DOHH2 (cell line): Measurements from ENCODE around the gene PEAK3.

Experiments used
- EZH2phosphoT487 ChIP-seq: fragments of 200-600 bp; sonication (generic); IDR thresholded peaks from 2 replicates; pipeline ENCODE4 v1.6.1; 2017; ENCODE audit warnings: borderline replicate concordance, mild to moderate bottlenecking, antibody characterized with exemption, low read length, moderate library complexity, mixed read lengths
- TF ChIP-seq, protein P1 (sequence below): fragments of 200-600 bp; sonication (generic); IDR thresholded peaks from one replicate; pipeline ENCODE4 v1.5.1; 2014; ENCODE audit warnings: antibody characterized with exemption, mild to moderate bottlenecking, low read depth, low read length; ENCODE audit not compliant: poor library complexity, severe bottlenecking

DNA sequence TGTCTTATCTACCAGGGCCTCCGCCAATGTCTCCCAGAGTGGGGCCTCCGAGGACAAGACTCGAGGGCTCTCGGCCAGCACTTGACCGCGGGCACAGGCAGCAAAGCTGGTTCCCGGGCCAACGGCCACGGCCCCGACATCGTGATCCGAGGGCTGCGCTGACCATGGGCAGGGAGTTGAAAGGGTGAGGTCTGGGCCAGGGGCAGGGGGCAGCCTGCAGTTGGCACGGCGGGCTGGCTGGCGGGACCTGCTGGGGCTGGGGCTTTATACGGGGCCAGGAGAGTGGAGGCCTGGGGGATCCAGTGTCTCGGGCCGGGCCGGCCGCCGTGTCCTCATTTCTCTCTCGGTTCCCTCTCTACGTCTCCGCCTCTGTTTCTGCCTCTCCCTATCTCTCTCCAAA lies 35.8 kb upstream of the PEAK3 start:
- no peak for TF ChIP-seq EZH2phosphoT487
- TF ChIP-seq, protein P1, sequence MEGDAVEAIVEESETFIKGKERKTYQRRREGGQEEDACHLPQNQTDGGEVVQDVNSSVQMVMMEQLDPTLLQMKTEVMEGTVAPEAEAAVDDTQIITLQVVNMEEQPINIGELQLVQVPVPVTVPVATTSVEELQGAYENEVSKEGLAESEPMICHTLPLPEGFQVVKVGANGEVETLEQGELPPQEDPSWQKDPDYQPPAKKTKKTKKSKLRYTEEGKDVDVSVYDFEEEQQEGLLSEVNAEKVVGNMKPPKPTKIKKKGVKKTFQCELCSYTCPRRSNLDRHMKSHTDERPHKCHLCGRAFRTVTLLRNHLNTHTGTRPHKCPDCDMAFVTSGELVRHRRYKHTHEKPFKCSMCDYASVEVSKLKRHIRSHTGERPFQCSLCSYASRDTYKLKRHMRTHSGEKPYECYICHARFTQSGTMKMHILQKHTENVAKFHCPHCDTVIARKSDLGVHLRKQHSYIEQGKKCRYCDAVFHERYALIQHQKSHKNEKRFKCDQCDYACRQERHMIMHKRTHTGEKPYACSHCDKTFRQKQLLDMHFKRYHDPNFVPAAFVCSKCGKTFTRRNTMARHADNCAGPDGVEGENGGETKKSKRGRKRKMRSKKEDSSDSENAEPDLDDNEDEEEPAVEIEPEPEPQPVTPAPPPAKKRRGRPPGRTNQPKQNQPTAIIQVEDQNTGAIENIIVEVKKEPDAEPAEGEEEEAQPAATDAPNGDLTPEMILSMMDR, result no peak
